CD4-positive, alpha-beta T cell (primary cell): ENCODE data around the gene RAD18. TPM values are rescaled to one million over a fixed set of nuclear protein-coding genes. Genes with fewer than 3 reads are reported as not detected.

Experiments
- ATAC-seq: fragments of 200-7000 bp; cut with Tn5 transposase; one replicate; pipeline ENCODE4 v1.10.0; 2022; ENCODE audit warnings: mild to moderate bottlenecking; ENCODE audit not compliant: poor library complexity
- CTCF ChIA-PET: fragments of 350-600 bp; sonication (Branson Sonifier 250); formaldehyde crosslinking; loops from one replicate; lab custom pipeline; 2021; ENCODE audit warnings: antibody characterized with exemption, inconsistent platforms; lab: Charles Lee
- POLR2A ChIA-PET: fragments of 350-600 bp; sonication (Branson Sonifier 250); formaldehyde crosslinking; loops from one replicate; lab custom pipeline; 2021; ENCODE audit warnings: antibody characterized with exemption, inconsistent platforms; lab: Charles Lee
- DNase-seq, 14 experiments: peaks; one replicate each; pipeline ENCODE4 v3.0.0-alpha.2; 2013 to 2020; ENCODE audit warnings: mixed read lengths in 2 of 14
- H3K27ac ChIP-seq, 2 donors: one replicate each; pipeline versions ENCODE4 v1.5.1 to v1.7.0; 2013; ENCODE audit warnings: low read length in 2 of 2, low read depth in 1 of 2, mild to moderate bottlenecking in 1 of 2
- H3K27me3 ChIP-seq, 2 experiments: 1 replicate in 1 of 2; 2 replicates in 1 of 2; pipeline versions ENCODE4 v1.6.1 to v1.7.0; 2013; ENCODE audit warnings: low read length in 2 of 2, control low read depth in 1 of 2, mild to moderate bottlenecking in 1 of 2, moderate library complexity in 1 of 2; ENCODE audit not compliant: insufficient read depth in 2 of 2, control insufficient read depth in 1 of 2
- H3K36me3 ChIP-seq: one replicate; pipeline ENCODE4 v1.6.1; 2013; ENCODE audit warnings: low read length, control low read depth; ENCODE audit not compliant: insufficient read depth
- H3K4me1 ChIP-seq: one replicate; pipeline ENCODE4 v1.6.1; 2013; ENCODE audit warnings: low read length, control low read depth; ENCODE audit not compliant: insufficient read depth
- H3K4me3 ChIP-seq: one replicate; pipeline ENCODE4 v1.5.1; 2013; ENCODE audit warnings: mild to moderate bottlenecking, low read length, moderate library complexity
- H3K9me3 ChIP-seq, 2 experiments: 1 replicate in 1 of 2; 2 replicates in 1 of 2; pipeline versions ENCODE4 v1.6.1 to v1.7.0; 2013; ENCODE audit warnings: low read length in 2 of 2, mild to moderate bottlenecking in 2 of 2, control low read depth in 1 of 2, moderate library complexity in 1 of 2; ENCODE audit not compliant: control insufficient read depth in 1 of 2, insufficient read depth in 1 of 2
- H3K27ac Mint-ChIP-seq: one replicate; pipeline ENCODE4 v1.8.0; 2020; ENCODE audit warnings: mixed read lengths
- H3K27me3 Mint-ChIP-seq: one replicate; pipeline ENCODE4 v1.8.0; 2021; ENCODE audit warnings: mixed read lengths
- H3K36me3 Mint-ChIP-seq: one replicate; pipeline ENCODE4 v1.8.0; 2021; ENCODE audit warnings: low read depth, mixed read lengths
- H3K4me1 Mint-ChIP-seq: one replicate; pipeline ENCODE4 v1.8.0; 2021; ENCODE audit warnings: low read depth, mixed read lengths
- H3K4me3 Mint-ChIP-seq: one replicate; pipeline ENCODE4 v1.8.0; 2020; ENCODE audit warnings: mild to moderate bottlenecking, mixed read lengths
- H3K9me3 Mint-ChIP-seq: one replicate; pipeline ENCODE4 v1.8.0; 2020; ENCODE audit warnings: mixed read lengths
- CTCF ChIP-seq: fragments of 200-600 bp; IDR thresholded peaks from one replicate; pipeline ENCODE4 v1.8.0; 2022; ENCODE audit warnings: antibody characterized with exemption, mild to moderate bottlenecking
- intact Hi-C, 2 experiments: fragments of 100-400 bp; cut with DNase I in 1 of 2; cut with micrococcal nuclease in 1 of 2; formaldehyde crosslinking; loops; one replicate each; pipeline versions ENCODE4 v1.15.1 to v1.9.0; 2023 to 2025; cut with DNase I, micrococcal nuclease
- total RNA-seq, 174 experiments: library from RNA in 2 of 174; stranded (reverse) in 2 of 174; gene quantifications; one replicate each; pipeline ENCODE4 v1.2.3 and lab custom pipeline; 2021 to 2026

The RAD18 gene
- total RNA-seq, 2 experiments from 2014 or later, result 9.6 to 10.0 TPM

GRCh38 chr3:8882171-8882593, 81.1 kb downstream of the RAD18 start:
- ChIA-PET POLR2A (no interaction called here), CTCF (interaction anchor here (0.6 kb wide), 1 partner anchor 675 kb away, joined by 3 read pairs; no protein-coding TSS in a partner anchor)
- H3K27ac ChIP-seq, result no peak overlapping the region
- no peaks in the 10 kb centered on the region for H3K36me3 ChIP-seq
- DNase-seq, result no peak
- no peak overlapping the region for H3K4me3 Mint-ChIP-seq
- no peak overlapping the region for H3K4me3 ChIP-seq
- TF ChIP-seq CTCF, result no peak
- H3K27me3 ChIP-seq, result no peaks in the 10 kb centered on the region
- intact Hi-C loops, result no loop called here
- no peak for ATAC-seq
- H3K4me1 ChIP-seq, result no peaks in the 10 kb centered on the region
- H3K27me3 Mint-ChIP-seq, result no peaks in the 10 kb centered on the region
- H3K4me1 Mint-ChIP-seq, result no peaks in the 10 kb centered on the region
- H3K9me3 ChIP-seq, result no peaks in the 10 kb centered on the region
- peaks cover 86% of the 10 kb centered on the region for H3K36me3 Mint-ChIP-seq
- H3K9me3 Mint-ChIP-seq, result no peaks in the 10 kb centered on the region
- no peak overlapping the region for H3K27ac Mint-ChIP-seq

GRCh38 chr3:8879347-8879944, 83.8 kb downstream of the RAD18 start:
- peaks cover 62% of the 10 kb centered on the region for H3K36me3 Mint-ChIP-seq
- H3K4me1 ChIP-seq, result no peaks in the 10 kb centered on the region
- ChIA-PET POLR2A (no interaction called here), CTCF (no interaction called here)
- H3K4me3 ChIP-seq, result no peak overlapping the region
- no peak overlapping the region for H3K4me3 Mint-ChIP-seq
- no peaks in the 10 kb centered on the region for H3K27me3 ChIP-seq
- ATAC-seq (no peak), DNase-seq (no peak)
- intact Hi-C loops, result no loop called here
- H3K9me3 Mint-ChIP-seq, result no peaks in the 10 kb centered on the region
- no peak for TF ChIP-seq CTCF
- no peak overlapping the region for H3K27ac Mint-ChIP-seq
- no peaks in the 10 kb centered on the region for H3K9me3 ChIP-seq
- no peaks in the 10 kb centered on the region for H3K36me3 ChIP-seq
- H3K27ac ChIP-seq, result no peak overlapping the region
- no peaks in the 10 kb centered on the region for H3K27me3 Mint-ChIP-seq
- H3K4me1 Mint-ChIP-seq, result no peaks in the 10 kb centered on the region

GRCh38 chr3:8875836-8876235, 87.4 kb downstream of the RAD18 start:
- no peaks in the 10 kb centered on the region for H3K9me3 Mint-ChIP-seq
- H3K27me3 Mint-ChIP-seq, result no peaks in the 10 kb centered on the region
- no peak for TF ChIP-seq CTCF
- Histone ChIP-seq H3K9me3 (no peaks in the 10 kb centered on the region), H3K27ac (no peak overlapping the region), H3K36me3 (no peaks in the 10 kb centered on the region), H3K27me3 (no peaks in the 10 kb centered on the region), H3K4me3 (no peak overlapping the region), H3K4me1 (no peaks in the 10 kb centered on the region)
- CTCF ChIA-PET, result no interaction called here
- DNase-seq (no peak), ATAC-seq (no peak)
- no peaks in the 10 kb centered on the region for H3K4me1 Mint-ChIP-seq
- POLR2A ChIA-PET, result no interaction called here
- H3K4me3 Mint-ChIP-seq, result no peak overlapping the region
- no peak overlapping the region for H3K27ac Mint-ChIP-seq
- H3K36me3 Mint-ChIP-seq, result peaks cover 31% of the 10 kb centered on the region
- intact Hi-C loops, result no loop called here
